Neutrophil (primary cell): ENCODE data around the gene INSIG1.

Source experiments
- H3K27ac ChIP-seq: fragments of 200-600 bp; sonication (generic); 2 replicates; pipeline ENCODE4 v1.5.1; 2016; ENCODE audit warnings: mild to moderate bottlenecking, moderate library complexity
- H3K27me3 ChIP-seq: fragments of 200-600 bp; sonication (generic); 2 replicates; pipeline ENCODE4 v1.6.0; 2016; ENCODE audit warnings: mild to moderate bottlenecking
- H3K36me3 ChIP-seq: fragments of 200-600 bp; sonication (generic); 2 replicates; pipeline ENCODE4 v1.5.1; 2017
- H3K4me1 ChIP-seq, 2 experiments: fragments of 200-600 bp in 1 of 2; sonication (generic) in 1 of 2; 1 replicate in 1 of 2; 2 replicates in 1 of 2; pipeline versions ENCODE4 v1.5.1 to v1.6.1; 2013 to 2016; ENCODE audit warnings: low read depth in 1 of 2, low read length in 1 of 2, mild to moderate bottlenecking in 1 of 2, moderate library complexity in 1 of 2; ENCODE audit not compliant: control insufficient read depth in 1 of 2, insufficient read depth in 1 of 2
- H3K4me3 ChIP-seq, 2 experiments: fragments of 200-600 bp in 1 of 2; sonication (generic) in 1 of 2; 1 replicate in 1 of 2; 2 replicates in 1 of 2; pipeline ENCODE4 v1.5.1; 2013 to 2016; ENCODE audit warnings: low read depth in 1 of 2, low read length in 1 of 2, mild to moderate bottlenecking in 1 of 2, moderate library complexity in 1 of 2
- H3K9me3 ChIP-seq: fragments of 200-600 bp; sonication (generic); 2 replicates; pipeline ENCODE4 v1.5.1; 2016
- CTCF ChIP-seq: fragments of 200-600 bp; sonication (generic); IDR thresholded peaks from 2 replicates; pipeline ENCODE4 v1.5.1; 2016; ENCODE audit warnings: antibody characterized with exemption

Gene INSIG1

GRCh38 chr7:155313096-155313495, 15.4 kb downstream of the INSIG1 start:
- Histone ChIP-seq H3K9me3 (no peaks in the 10 kb centered on the region), H3K27ac (no peak overlapping the region), H3K4me1 (no peaks in the 10 kb centered on the region), H3K36me3 (peaks cover 17% of the 10 kb centered on the region), H3K4me3 (no peak overlapping the region), H3K27me3 (no peaks in the 10 kb centered on the region)
- no peak for TF ChIP-seq CTCF

GRCh38 chr7:155315977-155316376, 18.3 kb downstream of the INSIG1 start:
- TF ChIP-seq CTCF: no peak
- Histone ChIP-seq H3K36me3 (no peaks in the 10 kb centered on the region), H3K27ac (no peak overlapping the region), H3K4me1 (no peaks in the 10 kb centered on the region), H3K4me3 (no peak overlapping the region), H3K27me3 (peaks cover 13% of the 10 kb centered on the region), H3K9me3 (no peaks in the 10 kb centered on the region)

- Histone ChIP-seq H3K36me3 (no peaks in the 10 kb centered on the region), H3K9me3 (no peaks in the 10 kb centered on the region), H3K27ac (no peak overlapping the region), H3K4me3 (no peak overlapping the region), H3K27me3 (peaks cover 14% of the 10 kb centered on the region), H3K4me1 (no peaks in the 10 kb centered on the region)
- no peak for TF ChIP-seq CTCF
Observed at GRCh38 chr7:155316427-155317113, 18.9 kb downstream of the INSIG1 start.

GRCh38 chr7:155317114-155317434, 19.4 kb downstream of the INSIG1 start:
- no peaks in the 10 kb centered on the region for H3K36me3 ChIP-seq
- no peak overlapping the region for H3K4me3 ChIP-seq
- H3K9me3 ChIP-seq: no peaks in the 10 kb centered on the region
- H3K27me3 ChIP-seq: peaks cover 14% of the 10 kb centered on the region
- H3K4me1 ChIP-seq: no peaks in the 10 kb centered on the region
- no peak for TF ChIP-seq CTCF
- H3K27ac ChIP-seq: no peak overlapping the region

GRCh38 chr7:155318245-155318644, 20.6 kb downstream of the INSIG1 start:
- TF ChIP-seq CTCF: no peak
- no peaks in the 10 kb centered on the region for H3K36me3 ChIP-seq
- no peak overlapping the region for H3K4me3 ChIP-seq
- H3K4me1 ChIP-seq: no peaks in the 10 kb centered on the region
- H3K27ac ChIP-seq: no peak overlapping the region
- H3K9me3 ChIP-seq: no peaks in the 10 kb centered on the region
- H3K27me3 ChIP-seq: peaks cover 14% of the 10 kb centered on the region

- H3K27ac ChIP-seq: no peak overlapping the region
- no peak overlapping the region for H3K4me3 ChIP-seq
- TF ChIP-seq CTCF: no peak
- H3K4me1 ChIP-seq: no peaks in the 10 kb centered on the region
- H3K27me3 ChIP-seq: peaks cover 19% of the 10 kb centered on the region
- no peaks in the 10 kb centered on the region for H3K36me3 ChIP-seq
- no peaks in the 10 kb centered on the region for H3K9me3 ChIP-seq
Observed at GRCh38 chr7:155322530-155322929, 24.9 kb downstream of the INSIG1 start.
